HEK293 (cell line): Measurements from ENCODE around the gene MFSD6L.

Experiments used
- GLI2 ChIP-seq: fragments of 450-650 bp; formaldehyde crosslinking; IDR thresholded peaks from 2 replicates; pipeline ENCODE4; 2017; ENCODE audit warnings: missing biosample characterization, missing genetic modification characterization, low read depth, borderline replicate concordance
- HOXD13 ChIP-seq: sonication (generic); formaldehyde crosslinking; IDR thresholded peaks from 2 replicates; pipeline ENCODE4 v1.8.0; 2022; ENCODE audit warnings: missing genetic modification reagents, borderline replicate concordance
- ZNF112 ChIP-seq: fragments of 450-650 bp; formaldehyde crosslinking; IDR thresholded peaks from 2 replicates; pipeline ENCODE4 v1.5.0; 2017; ENCODE audit warnings: missing biosample characterization, missing genetic modification characterization
- ZNF514 ChIP-seq: fragments of 450-650 bp; formaldehyde crosslinking; IDR thresholded peaks from 2 replicates; pipeline ENCODE4 v1.5.1; 2016; ENCODE audit warnings: missing biosample characterization, missing genetic modification characterization
- ZNF571 ChIP-seq: fragments of 450-650 bp; formaldehyde crosslinking; IDR thresholded peaks from 2 replicates; pipeline ENCODE4 v1.5.0; 2017; ENCODE audit warnings: missing biosample characterization, missing genetic modification characterization
- ZNF654 ChIP-seq: fragments of 450-650 bp; formaldehyde crosslinking; IDR thresholded peaks from 2 replicates; pipeline ENCODE4 v1.5.1; 2016; ENCODE audit warnings: low read depth, missing biosample characterization, missing genetic modification characterization
- ZNF776 ChIP-seq: fragments of 450-650 bp; formaldehyde crosslinking; IDR thresholded peaks from 2 replicates; pipeline ENCODE4 v1.5.0; 2017; ENCODE audit warnings: missing biosample characterization, missing genetic modification characterization, borderline replicate concordance
- ZNF830 ChIP-seq: fragments of 450-650 bp; IDR thresholded peaks from 2 replicates; pipeline ENCODE4 v1.5.0; 2018; ENCODE audit warnings: missing biosample characterization, missing genetic modification characterization, low read depth, mild to moderate bottlenecking, moderate library complexity
- TF ChIP-seq, protein P1 (sequence below): fragments of 450-650 bp; formaldehyde crosslinking; IDR thresholded peaks from 2 replicates; pipeline ENCODE4 v1.5.1; 2016; ENCODE audit warnings: missing biosample characterization, missing genetic modification characterization
- TF ChIP-seq, protein P2 (sequence below): fragments of 450-650 bp; formaldehyde crosslinking; IDR thresholded peaks from 2 replicates; pipeline ENCODE4 v1.5.1; 2016; ENCODE audit warnings: missing biosample characterization, missing genetic modification characterization, low read depth
- TF ChIP-seq, protein P3 (sequence below): fragments of 450-650 bp; formaldehyde crosslinking; IDR thresholded peaks from 2 replicates; pipeline ENCODE4 v1.5.1; 2016; ENCODE audit warnings: missing biosample characterization, missing genetic modification characterization
- TF ChIP-seq, protein P4 (sequence below): fragments of 450-650 bp; formaldehyde crosslinking; IDR thresholded peaks from 2 replicates; pipeline ENCODE4 v1.5.1; 2016; ENCODE audit warnings: missing biosample characterization, missing genetic modification characterization
- TF ChIP-seq, protein P5 (sequence below): fragments of 450-650 bp; formaldehyde crosslinking; IDR thresholded peaks from 2 replicates; pipeline ENCODE4 v1.5.1; 2016; ENCODE audit warnings: missing biosample characterization, missing genetic modification characterization

DNA sequence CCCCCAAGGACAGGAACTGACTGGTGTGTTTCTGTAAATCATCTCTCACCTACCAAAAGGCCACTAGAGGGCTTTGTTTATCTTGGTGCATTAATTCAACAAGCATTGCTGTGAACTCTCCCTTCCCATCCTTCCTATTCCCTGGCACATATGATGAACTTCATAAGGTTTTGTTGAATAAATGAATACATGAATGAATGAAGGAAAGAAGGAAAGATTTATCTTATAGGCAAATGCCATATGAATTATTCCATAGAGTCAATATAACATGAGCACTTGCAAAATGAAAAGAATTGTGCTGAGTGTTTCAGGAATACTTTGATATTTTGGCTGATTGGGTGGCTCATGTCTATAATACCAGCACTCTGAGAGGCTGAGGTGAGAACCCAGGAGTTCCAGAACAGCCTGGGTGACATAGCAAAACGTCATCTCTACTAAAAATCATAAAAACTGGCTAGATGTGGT, 45.2 kb downstream of the MFSD6L start:
- TF ChIP-seq HOXD13 (CRISPR knock-in tag) (no peak), ZNF514 (tag by site-specific recombination) (no peak), GLI2 (no peak), ZNF571 (tag by site-specific recombination) (no peak), ZNF830 (tag by site-specific recombination) (no peak), ZNF776 (tag by site-specific recombination) (no peak), ZNF112 (tag by site-specific recombination) (no peak), ZNF654 (tag by site-specific recombination) (peak; percentile 23)
- TF ChIP-seq, protein P1, sequence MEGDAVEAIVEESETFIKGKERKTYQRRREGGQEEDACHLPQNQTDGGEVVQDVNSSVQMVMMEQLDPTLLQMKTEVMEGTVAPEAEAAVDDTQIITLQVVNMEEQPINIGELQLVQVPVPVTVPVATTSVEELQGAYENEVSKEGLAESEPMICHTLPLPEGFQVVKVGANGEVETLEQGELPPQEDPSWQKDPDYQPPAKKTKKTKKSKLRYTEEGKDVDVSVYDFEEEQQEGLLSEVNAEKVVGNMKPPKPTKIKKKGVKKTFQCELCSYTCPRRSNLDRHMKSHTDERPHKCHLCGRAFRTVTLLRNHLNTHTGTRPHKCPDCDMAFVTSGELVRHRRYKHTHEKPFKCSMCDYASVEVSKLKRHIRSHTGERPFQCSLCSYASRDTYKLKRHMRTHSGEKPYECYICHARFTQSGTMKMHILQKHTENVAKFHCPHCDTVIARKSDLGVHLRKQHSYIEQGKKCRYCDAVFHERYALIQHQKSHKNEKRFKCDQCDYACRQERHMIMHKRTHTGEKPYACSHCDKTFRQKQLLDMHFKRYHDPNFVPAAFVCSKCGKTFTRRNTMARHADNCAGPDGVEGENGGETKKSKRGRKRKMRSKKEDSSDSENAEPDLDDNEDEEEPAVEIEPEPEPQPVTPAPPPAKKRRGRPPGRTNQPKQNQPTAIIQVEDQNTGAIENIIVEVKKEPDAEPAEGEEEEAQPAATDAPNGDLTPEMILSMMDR (tag by site-specific recombination): no peak
- TF ChIP-seq, protein P2, sequence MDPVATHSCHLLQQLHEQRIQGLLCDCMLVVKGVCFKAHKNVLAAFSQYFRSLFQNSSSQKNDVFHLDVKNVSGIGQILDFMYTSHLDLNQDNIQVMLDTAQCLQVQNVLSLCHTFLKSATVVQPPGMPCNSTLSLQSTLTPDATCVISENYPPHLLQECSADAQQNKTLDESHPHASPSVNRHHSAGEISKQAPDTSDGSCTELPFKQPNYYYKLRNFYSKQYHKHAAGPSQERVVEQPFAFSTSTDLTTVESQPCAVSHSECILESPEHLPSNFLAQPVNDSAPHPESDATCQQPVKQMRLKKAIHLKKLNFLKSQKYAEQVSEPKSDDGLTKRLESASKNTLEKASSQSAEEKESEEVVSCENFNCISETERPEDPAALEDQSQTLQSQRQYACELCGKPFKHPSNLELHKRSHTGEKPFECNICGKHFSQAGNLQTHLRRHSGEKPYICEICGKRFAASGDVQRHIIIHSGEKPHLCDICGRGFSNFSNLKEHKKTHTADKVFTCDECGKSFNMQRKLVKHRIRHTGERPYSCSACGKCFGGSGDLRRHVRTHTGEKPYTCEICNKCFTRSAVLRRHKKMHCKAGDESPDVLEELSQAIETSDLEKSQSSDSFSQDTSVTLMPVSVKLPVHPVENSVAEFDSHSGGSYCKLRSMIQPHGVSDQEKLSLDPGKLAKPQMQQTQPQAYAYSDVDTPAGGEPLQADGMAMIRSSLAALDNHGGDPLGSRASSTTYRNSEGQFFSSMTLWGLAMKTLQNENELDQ (tag by site-specific recombination): no peak
- TF ChIP-seq, protein P3, sequence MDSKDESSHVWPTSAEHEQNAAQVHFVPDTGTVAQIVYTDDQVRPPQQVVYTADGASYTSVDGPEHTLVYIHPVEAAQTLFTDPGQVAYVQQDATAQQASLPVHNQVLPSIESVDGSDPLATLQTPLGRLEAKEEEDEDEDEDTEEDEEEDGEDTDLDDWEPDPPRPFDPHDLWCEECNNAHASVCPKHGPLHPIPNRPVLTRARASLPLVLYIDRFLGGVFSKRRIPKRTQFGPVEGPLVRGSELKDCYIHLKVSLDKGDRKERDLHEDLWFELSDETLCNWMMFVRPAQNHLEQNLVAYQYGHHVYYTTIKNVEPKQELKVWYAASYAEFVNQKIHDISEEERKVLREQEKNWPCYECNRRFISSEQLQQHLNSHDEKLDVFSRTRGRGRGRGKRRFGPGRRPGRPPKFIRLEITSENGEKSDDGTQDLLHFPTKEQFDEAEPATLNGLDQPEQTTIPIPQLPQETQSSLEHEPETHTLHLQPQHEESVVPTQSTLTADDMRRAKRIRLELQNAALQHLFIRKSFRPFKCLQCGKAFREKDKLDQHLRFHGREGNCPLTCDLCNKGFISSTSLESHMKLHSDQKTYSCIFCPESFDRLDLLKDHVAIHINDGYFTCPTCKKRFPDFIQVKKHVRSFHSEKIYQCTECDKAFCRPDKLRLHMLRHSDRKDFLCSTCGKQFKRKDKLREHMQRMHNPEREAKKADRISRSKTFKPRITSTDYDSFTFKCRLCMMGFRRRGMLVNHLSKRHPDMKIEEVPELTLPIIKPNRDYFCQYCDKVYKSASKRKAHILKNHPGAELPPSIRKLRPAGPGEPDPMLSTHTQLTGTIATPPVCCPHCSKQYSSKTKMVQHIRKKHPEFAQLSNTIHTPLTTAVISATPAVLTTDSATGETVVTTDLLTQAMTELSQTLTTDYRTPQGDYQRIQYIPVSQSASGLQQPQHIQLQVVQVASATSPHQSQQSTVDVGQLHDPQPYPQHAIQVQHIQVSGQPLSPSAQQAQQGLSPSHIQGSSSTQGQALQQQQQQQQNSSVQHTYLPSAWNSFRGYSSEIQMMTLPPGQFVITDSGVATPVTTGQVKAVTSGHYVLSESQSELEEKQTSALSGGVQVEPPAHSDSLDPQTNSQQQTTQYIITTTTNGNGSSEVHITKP (tag by site-specific recombination): no peak
- TF ChIP-seq, protein P4, sequence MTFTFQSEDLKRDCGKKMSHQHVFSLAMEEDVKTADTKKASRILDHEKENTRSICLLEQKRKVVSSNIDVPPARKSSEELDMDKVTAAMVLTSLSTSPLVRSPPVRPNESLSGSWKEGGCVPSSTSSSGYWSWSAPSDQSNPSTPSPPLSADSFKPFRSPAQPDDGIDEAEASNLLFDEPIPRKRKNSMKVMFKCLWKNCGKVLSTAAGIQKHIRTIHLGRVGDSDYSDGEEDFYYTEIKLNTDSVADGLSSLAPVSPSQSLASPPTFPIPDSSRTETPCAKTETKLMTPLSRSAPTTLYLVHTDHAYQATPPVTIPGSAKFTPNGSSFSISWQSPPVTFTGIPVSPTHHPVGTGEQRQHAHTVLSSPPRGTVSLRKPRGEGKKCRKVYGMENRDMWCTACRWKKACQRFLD (tag by site-specific recombination): no peak
- TF ChIP-seq, protein P5, sequence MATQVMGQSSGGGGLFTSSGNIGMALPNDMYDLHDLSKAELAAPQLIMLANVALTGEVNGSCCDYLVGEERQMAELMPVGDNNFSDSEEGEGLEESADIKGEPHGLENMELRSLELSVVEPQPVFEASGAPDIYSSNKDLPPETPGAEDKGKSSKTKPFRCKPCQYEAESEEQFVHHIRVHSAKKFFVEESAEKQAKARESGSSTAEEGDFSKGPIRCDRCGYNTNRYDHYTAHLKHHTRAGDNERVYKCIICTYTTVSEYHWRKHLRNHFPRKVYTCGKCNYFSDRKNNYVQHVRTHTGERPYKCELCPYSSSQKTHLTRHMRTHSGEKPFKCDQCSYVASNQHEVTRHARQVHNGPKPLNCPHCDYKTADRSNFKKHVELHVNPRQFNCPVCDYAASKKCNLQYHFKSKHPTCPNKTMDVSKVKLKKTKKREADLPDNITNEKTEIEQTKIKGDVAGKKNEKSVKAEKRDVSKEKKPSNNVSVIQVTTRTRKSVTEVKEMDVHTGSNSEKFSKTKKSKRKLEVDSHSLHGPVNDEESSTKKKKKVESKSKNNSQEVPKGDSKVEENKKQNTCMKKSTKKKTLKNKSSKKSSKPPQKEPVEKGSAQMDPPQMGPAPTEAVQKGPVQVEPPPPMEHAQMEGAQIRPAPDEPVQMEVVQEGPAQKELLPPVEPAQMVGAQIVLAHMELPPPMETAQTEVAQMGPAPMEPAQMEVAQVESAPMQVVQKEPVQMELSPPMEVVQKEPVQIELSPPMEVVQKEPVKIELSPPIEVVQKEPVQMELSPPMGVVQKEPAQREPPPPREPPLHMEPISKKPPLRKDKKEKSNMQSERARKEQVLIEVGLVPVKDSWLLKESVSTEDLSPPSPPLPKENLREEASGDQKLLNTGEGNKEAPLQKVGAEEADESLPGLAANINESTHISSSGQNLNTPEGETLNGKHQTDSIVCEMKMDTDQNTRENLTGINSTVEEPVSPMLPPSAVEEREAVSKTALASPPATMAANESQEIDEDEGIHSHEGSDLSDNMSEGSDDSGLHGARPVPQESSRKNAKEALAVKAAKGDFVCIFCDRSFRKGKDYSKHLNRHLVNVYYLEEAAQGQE: no peak
